ENCODE measurements around the gene TMC8.

TMC8 gene

DNA sequence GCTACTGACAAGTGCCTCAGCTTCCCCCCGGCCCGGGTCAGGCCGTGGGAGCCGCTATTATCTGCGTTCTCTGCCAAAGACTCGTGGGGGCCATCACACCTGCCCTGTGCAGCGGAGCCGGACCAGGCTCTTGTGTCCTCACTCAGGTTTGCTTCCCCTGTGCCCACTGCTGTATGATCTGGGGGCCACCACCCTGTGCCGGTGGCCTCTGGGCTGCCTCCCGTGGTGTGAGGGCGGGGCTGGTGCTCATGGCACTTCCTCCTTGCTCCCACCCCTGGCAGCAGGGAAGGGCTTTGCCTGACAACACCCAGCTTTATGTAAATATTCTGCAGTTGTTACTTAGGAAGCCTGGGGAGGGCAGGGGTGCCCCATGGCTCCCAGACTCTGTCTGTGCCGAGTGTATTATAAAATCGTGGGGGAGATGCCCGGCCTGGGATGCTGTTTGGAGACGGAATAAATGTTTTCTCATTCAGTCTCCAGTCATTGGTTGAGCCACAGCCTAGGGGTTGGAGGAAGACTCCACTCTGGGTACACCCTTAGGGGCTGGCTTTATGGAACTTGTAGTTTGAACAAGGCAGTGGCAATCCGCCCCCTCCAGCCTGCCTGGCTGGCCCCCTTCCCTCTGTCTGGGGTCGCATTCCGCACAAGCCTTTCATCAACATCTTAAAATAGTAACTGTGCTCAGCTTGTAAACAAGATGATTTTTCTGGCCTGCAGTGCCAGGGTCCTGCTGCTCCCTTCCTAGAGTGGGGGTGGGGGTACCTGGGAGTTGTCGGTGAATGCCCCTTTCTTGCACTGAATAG is 41.9 kb downstream of the TMC8 start:
- H3K4me3 ChIP-seq (ENCODE audit: low read depth in 1 of 2, low read length in 2 of 2), result no peak overlapping the region
- H3K9me3 ChIP-seq (ENCODE audit: low read length), result no peaks in the 10 kb centered on the region
- H3K4me1 ChIP-seq (ENCODE audit: insufficient read depth, low read length), result peaks cover 49% of the 10 kb centered on the region
- H3K27ac ChIP-seq (ENCODE audit: low read depth, low read length), result peak overlapping the region; percentile 27
- no peaks in the 10 kb centered on the region for H3K36me3 ChIP-seq (ENCODE audit: insufficient read depth, low read length)
- no peak overlapping the region for H3K9ac ChIP-seq (ENCODE audit: low read length)
- no peaks in the 10 kb centered on the region for H3K27me3 ChIP-seq (ENCODE audit: control insufficient read depth in 1 of 2, insufficient read depth in 2 of 2, low read length in 2 of 2)

DNA sequence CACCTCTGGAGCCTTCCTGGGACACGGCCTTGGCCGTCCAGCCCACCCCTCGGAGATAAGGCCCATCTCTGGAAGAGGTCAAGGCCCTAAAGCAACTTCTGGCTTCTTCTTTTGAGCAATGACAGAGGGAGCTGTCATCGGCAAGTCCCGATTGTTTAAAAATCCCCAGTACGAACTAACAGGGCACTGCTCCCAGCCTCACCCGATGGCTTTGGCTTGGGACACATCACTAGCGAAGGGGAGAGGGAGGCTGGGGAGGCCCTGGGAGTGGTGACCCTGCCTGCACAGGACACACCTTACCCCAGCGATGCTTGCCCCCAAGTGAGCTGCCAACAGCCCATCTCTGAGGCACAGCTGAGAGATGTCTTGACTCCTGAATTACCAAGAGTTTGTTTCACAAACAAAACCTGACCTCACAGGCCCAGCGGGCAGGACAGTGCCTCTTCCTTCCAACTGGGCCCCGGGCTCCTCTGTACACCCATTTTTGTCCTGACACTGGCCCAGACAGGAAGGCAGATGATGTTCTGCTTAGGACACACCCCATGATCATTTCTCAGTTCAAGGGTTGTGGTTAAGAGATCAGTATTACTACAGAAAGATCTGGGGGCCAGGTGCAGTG is 42.6 kb downstream of the TMC8 start:
- H3K27me3 ChIP-seq (ENCODE audit: control insufficient read depth in 1 of 2, insufficient read depth in 2 of 2, low read length in 2 of 2), result no peaks in the 10 kb centered on the region
- no peak overlapping the region for H3K4me3 ChIP-seq (ENCODE audit: low read depth in 1 of 2, low read length in 2 of 2)
- no peaks in the 10 kb centered on the region for H3K9me3 ChIP-seq (ENCODE audit: low read length)
- peak overlapping the region; percentile 27 for H3K27ac ChIP-seq (ENCODE audit: low read depth, low read length)
- H3K36me3 ChIP-seq (ENCODE audit: insufficient read depth, low read length), result no peaks in the 10 kb centered on the region
- H3K9ac ChIP-seq (ENCODE audit: low read length), result no peak overlapping the region
- peaks cover 46% of the 10 kb centered on the region for H3K4me1 ChIP-seq (ENCODE audit: insufficient read depth, low read length)

DNA sequence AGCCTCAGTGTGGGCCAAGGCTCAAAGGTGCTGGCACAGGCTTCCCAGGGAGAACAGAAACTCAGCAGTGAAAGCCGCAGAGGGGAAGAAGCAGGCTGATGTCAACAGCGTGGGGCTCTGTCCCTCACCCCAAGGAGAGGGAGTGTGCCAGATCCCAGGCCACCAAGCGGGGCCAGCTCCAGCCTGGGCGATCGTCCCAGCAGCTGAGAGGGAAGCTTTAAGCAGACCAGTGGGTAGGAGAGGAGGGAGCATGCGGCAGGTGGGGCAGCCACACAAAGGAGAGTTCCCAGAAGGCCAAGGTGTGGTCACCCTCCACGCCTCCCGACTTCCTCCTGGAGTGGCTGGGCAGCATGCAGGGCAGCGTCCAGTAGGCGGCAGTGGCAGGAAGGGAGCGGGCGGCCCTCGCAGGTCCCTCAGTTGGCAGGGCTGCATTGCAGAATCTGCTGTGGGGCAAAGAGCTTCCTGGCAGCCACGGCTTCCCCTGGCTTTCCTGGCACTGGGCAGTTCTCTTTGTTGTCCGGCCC is 43.8 kb downstream of the TMC8 start:
- no peak overlapping the region for H3K4me3 ChIP-seq (ENCODE audit: low read depth in 1 of 2, low read length in 2 of 2)

DNA sequence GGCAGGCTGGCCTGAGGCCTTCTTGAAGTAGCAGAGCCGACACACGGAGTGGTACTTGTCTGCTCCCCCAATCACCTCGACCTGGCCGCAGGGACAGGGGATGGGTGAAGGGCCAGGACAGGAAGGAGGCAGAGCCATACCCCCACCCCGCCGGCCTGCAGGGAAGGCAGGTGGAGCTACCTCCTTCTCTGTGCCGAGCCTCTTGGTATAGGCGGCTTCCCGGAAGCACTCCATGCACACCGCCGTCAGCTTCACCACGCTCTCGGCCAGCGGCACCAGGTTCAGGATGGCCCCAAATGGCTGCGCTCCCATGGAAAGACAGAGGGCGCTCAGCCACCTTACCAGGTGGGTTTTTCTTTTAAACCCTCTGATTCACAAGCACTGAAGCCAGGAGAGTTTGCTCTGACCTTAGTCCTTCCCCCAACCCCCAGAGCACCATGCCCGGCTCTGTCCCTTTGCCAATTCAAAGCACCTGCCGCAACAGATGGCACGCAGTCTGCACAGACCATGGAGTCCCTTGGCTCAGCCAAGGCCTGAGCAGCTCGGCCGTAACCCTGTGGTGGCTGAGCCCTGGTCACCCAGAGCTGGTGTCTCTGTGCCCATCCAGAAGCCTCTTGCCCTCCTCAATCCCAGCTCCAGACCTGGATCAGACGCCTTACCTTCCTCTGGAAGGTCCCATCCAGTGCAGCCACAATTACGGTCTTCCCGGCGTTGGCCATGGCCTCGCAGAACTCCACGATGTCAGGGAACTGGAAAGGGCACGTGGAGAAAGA is 44.5 kb downstream of the TMC8 start:
- Histone ChIP-seq H3K27me3 (ENCODE audit: control insufficient read depth in 1 of 2, insufficient read depth in 2 of 2, low read length in 2 of 2) (no peaks in the 10 kb centered on the region), H3K27ac (ENCODE audit: low read depth, low read length) (peak overlapping the region; percentile 24), H3K4me1 (ENCODE audit: insufficient read depth, low read length) (peaks cover 49% of the 10 kb centered on the region), H3K4me3 (ENCODE audit: low read depth in 1 of 2, low read length in 2 of 2) (no peak overlapping the region), H3K36me3 (ENCODE audit: insufficient read depth, low read length) (no peaks in the 10 kb centered on the region), H3K9me3 (ENCODE audit: low read length) (no peaks in the 10 kb centered on the region), H3K9ac (ENCODE audit: low read length) (no peak overlapping the region)

More for the DNA sequence above, 43.8 kb downstream of the TMC8 start:
- Histone ChIP-seq H3K9ac (ENCODE audit: low read length) (no peak overlapping the region), H3K27me3 (ENCODE audit: control insufficient read depth in 1 of 2, insufficient read depth in 2 of 2, low read length in 2 of 2) (no peaks in the 10 kb centered on the region), H3K9me3 (ENCODE audit: low read length) (no peaks in the 10 kb centered on the region), H3K36me3 (ENCODE audit: insufficient read depth, low read length) (no peaks in the 10 kb centered on the region), H3K4me1 (ENCODE audit: insufficient read depth, low read length) (peaks cover 50% of the 10 kb centered on the region), H3K27ac (ENCODE audit: low read depth, low read length) (peak overlapping the region; percentile 9)

DNA sequence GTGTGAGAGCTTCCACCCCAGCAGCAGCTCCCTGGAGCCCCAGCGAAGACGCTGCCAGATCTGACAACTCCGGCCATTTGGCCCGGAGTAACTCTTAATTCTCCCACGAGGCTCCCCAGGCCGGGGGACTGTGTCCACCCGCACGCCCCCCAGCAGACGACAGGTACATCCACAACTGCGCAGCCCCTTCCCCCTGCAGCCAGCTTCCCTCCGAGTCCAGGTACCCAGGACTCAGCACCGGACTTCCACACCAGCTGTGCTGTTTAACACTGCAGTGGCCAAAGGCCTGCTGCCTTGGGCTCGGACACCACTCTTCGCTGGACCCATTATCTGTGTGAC is 45.0 kb downstream of the TMC8 start:
- no peak overlapping the region for H3K27ac ChIP-seq (ENCODE audit: low read depth, low read length)
- peaks cover 54% of the 10 kb centered on the region for H3K4me1 ChIP-seq (ENCODE audit: insufficient read depth, low read length)
- no peak overlapping the region for H3K9ac ChIP-seq (ENCODE audit: low read length)
- H3K4me3 ChIP-seq (ENCODE audit: low read depth in 1 of 2, low read length in 2 of 2), result no peak overlapping the region
- no peaks in the 10 kb centered on the region for H3K27me3 ChIP-seq (ENCODE audit: control insufficient read depth in 1 of 2, insufficient read depth in 2 of 2, low read length in 2 of 2)
- no peaks in the 10 kb centered on the region for H3K36me3 ChIP-seq (ENCODE audit: insufficient read depth, low read length)
- no peaks in the 10 kb centered on the region for H3K9me3 ChIP-seq (ENCODE audit: low read length)

DNA sequence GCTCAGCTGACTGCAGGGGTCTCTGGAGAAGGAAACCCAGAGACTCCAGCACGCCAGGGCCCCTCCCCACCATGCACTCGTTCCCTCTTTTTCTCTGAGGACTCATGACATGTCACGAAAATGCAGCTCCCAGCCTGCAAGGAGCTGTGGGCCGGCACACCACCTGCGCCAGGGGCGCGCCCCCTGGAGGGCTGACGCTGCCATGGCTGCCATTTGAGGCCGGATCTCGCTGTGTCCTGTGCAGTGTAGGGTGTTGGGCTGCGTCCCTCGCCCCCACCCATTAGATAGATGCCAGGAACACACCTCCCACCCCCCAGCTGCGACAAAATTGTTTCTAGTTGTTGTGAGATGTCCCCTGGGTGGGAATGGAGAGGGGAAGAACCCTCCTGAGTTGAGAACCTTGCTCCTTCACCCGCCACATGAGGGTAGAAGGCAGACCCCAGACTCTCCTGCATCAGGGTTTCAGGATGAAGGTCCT is 46.0 kb downstream of the TMC8 start:
- H3K9me3 ChIP-seq (ENCODE audit: low read length), result no peaks in the 10 kb centered on the region
- H3K4me3 ChIP-seq (ENCODE audit: low read depth in 1 of 2, low read length in 2 of 2), result no peak overlapping the region
- H3K36me3 ChIP-seq (ENCODE audit: insufficient read depth, low read length), result no peaks in the 10 kb centered on the region
- H3K27me3 ChIP-seq (ENCODE audit: control insufficient read depth in 1 of 2, insufficient read depth in 2 of 2, low read length in 2 of 2), result no peaks in the 10 kb centered on the region
- H3K4me1 ChIP-seq (ENCODE audit: insufficient read depth, low read length), result peaks cover 58% of the 10 kb centered on the region
- H3K9ac ChIP-seq (ENCODE audit: low read length), result no peak overlapping the region
- no peak overlapping the region for H3K27ac ChIP-seq (ENCODE audit: low read depth, low read length)

DNA sequence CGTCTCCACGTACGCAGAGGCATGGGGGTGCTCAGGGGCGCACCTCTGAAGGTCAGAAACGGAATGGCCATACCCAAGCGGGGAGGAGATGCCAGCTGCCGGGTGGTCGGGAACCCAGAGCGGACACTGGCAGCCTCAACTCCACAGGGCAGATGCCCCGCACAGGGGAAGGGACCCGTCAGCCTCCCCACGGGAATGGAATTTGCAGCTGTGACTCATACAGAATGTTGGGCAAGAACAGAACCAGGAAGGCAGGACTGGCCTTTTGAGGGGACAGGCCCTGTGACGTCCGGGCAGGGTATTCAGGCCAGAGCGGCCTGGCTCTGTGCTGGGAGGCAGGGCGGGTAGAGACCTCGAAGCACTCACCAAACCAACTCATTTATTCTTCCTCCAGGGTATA is 48.8 kb downstream of the TMC8 start:
- Histone ChIP-seq H3K4me3 (ENCODE audit: low read depth in 1 of 2, low read length in 2 of 2) (no peak overlapping the region), H3K4me1 (ENCODE audit: insufficient read depth, low read length) (peaks cover 40% of the 10 kb centered on the region), H3K27ac (ENCODE audit: low read depth, low read length) (no peak overlapping the region), H3K27me3 (ENCODE audit: control insufficient read depth in 1 of 2, insufficient read depth in 2 of 2, low read length in 2 of 2) (no peaks in the 10 kb centered on the region), H3K9me3 (ENCODE audit: low read length) (no peaks in the 10 kb centered on the region), H3K9ac (ENCODE audit: low read length) (no peak overlapping the region), H3K36me3 (ENCODE audit: insufficient read depth, low read length) (no peaks in the 10 kb centered on the region)

DNA sequence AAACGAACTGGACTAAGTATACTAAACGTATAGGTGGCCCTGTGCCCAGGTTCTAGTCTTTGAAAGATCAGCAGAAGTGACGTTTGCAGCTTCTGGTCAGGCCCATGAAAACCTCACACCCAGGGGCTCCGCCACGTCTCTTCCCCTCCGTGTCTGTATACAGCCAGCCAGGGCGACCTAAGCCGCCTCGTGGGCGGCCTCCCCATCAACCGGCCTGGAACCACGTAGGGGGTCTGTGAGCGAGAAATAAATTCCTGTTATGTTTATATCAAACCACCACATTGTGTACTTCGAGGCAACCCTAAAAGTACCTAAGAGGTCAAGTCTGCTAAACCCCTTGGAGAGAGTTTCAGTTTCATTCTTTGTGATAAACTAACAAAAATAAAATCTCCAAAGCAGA is 49.5 kb downstream of the TMC8 start:
- H3K4me1 ChIP-seq (ENCODE audit: insufficient read depth, low read length), result peaks cover 42% of the 10 kb centered on the region
- H3K9ac ChIP-seq (ENCODE audit: low read length), result no peak overlapping the region
- peak overlapping the region in 1 of 2 donors; percentile 20 for H3K4me3 ChIP-seq (ENCODE audit: low read depth in 1 of 2, low read length in 2 of 2)
- no peaks in the 10 kb centered on the region for H3K36me3 ChIP-seq (ENCODE audit: insufficient read depth, low read length)
- H3K9me3 ChIP-seq (ENCODE audit: low read length), result no peaks in the 10 kb centered on the region
- peak overlapping the region; percentile 44 for H3K27ac ChIP-seq (ENCODE audit: low read depth, low read length)
- no peaks in the 10 kb centered on the region for H3K27me3 ChIP-seq (ENCODE audit: control insufficient read depth in 1 of 2, insufficient read depth in 2 of 2, low read length in 2 of 2)

DNA sequence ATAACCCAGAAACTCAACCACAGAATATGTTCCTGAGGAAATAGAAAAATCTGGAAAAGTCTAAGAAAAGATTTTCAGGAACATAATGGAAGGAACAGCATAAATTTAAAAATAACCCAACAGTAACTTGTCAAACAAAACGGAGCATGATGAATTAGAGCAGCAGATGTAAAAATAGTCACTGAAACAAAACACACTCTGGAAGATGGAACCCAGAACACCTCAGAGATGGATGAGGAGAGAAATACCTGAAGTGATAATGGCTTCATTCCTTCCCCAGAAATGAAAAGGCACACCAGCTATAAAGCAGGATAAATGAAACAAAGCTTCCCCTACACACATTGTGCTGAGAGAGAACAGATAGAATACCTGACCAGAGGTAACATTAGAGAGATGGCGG is 49.9 kb downstream of the TMC8 start:
- H3K4me1 ChIP-seq (ENCODE audit: insufficient read depth, low read length), result peaks cover 44% of the 10 kb centered on the region
- no peak overlapping the region for H3K9ac ChIP-seq (ENCODE audit: low read length)
- no peaks in the 10 kb centered on the region for H3K9me3 ChIP-seq (ENCODE audit: low read length)
- peak overlapping the region; percentile 44 for H3K27ac ChIP-seq (ENCODE audit: low read depth, low read length)
- peak overlapping the region in 1 of 2 donors; percentile 20 for H3K4me3 ChIP-seq (ENCODE audit: low read depth in 1 of 2, low read length in 2 of 2)
- no peaks in the 10 kb centered on the region for H3K36me3 ChIP-seq (ENCODE audit: insufficient read depth, low read length)
- no peaks in the 10 kb centered on the region for H3K27me3 ChIP-seq (ENCODE audit: control insufficient read depth in 1 of 2, insufficient read depth in 2 of 2, low read length in 2 of 2)

DNA sequence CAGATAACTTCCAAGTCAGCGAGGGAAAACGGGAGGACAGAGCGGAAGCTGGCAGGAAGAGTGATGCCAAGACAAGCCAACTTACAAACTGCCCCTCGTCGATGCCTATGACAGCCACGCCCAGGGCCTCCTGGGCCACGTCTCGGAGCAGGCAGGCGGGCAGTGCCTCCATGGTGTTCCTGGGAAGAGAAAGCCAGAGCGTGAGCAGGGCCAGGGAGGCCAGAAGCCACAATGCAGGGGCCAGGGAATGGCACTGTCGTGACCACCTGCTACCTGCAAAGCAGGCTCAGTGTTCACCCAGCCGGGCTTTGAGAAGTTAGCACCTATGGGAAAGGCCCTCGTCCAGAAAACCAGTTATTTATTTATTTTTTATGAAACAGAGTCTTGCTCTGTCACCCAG is 51.9 kb downstream of the TMC8 start:
- Histone ChIP-seq H3K4me1 (ENCODE audit: insufficient read depth, low read length) (peaks cover 42% of the 10 kb centered on the region), H3K4me3 (ENCODE audit: low read depth in 1 of 2, low read length in 2 of 2) (no peak overlapping the region), H3K36me3 (ENCODE audit: insufficient read depth, low read length) (no peaks in the 10 kb centered on the region), H3K9me3 (ENCODE audit: low read length) (no peaks in the 10 kb centered on the region), H3K27ac (ENCODE audit: low read depth, low read length) (no peak overlapping the region), H3K27me3 (ENCODE audit: control insufficient read depth in 1 of 2, insufficient read depth in 2 of 2, low read length in 2 of 2) (no peaks in the 10 kb centered on the region), H3K9ac (ENCODE audit: low read length) (no peak overlapping the region)

DNA sequence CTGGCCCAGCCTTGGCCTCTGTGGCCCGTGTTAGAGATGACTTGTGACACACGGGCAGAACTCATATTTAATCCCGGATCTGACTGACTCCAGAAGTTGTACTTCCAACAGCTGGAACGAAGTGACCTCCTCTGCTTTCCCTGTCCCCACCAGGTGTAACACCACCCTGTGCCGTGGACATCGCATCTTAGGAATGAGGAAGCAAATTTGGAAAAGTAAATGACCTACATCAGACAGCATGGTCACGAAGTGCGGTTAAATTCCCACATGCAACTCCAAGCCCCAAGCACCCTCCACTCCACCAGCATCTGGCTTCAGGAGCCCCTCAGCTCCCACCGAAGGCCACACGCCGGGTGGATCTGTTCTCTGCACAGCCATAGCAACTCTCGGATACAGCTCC is 53.3 kb downstream of the TMC8 start:
- Histone ChIP-seq H3K4me1 (ENCODE audit: insufficient read depth, low read length) (peaks cover 42% of the 10 kb centered on the region), H3K27ac (ENCODE audit: low read depth, low read length) (no peak overlapping the region), H3K4me3 (ENCODE audit: low read depth in 1 of 2, low read length in 2 of 2) (no peak overlapping the region), H3K27me3 (ENCODE audit: control insufficient read depth in 1 of 2, insufficient read depth in 2 of 2, low read length in 2 of 2) (no peaks in the 10 kb centered on the region), H3K36me3 (ENCODE audit: insufficient read depth, low read length) (no peaks in the 10 kb centered on the region), H3K9me3 (ENCODE audit: low read length) (no peaks in the 10 kb centered on the region), H3K9ac (ENCODE audit: low read length) (no peak overlapping the region)
